Astrocyte (in vitro differentiated cells and primary cell): ENCODE results near the gene IGDCC3. TPM values are rescaled to one million over a fixed set of nuclear protein-coding genes. Genes with fewer than 3 reads are reported as not detected.

Experiments used
- DNase-seq: peaks from one replicate; pipeline ENCODE4 v3.0.0-alpha.2; 2010; ENCODE audit warnings: low read depth
- FAIRE-seq: peaks from 2 replicates; lab custom pipeline; 2011; peaks lifted over from hg19 to GRCh38; lab: Jason Lieb, UNC
- H2AFZ ChIP-seq: 2 replicates; pipeline ENCODE4 v1.6.0; 2012; ENCODE audit warnings: low read depth, low read length, inconsistent platforms
- H3K27ac ChIP-seq: 2 replicates; pipeline ENCODE4 v1.5.1; 2011; ENCODE audit warnings: low read depth, low read length, inconsistent platforms
- H3K27me3 ChIP-seq: 2 replicates; pipeline ENCODE4 v1.6.0; 2011; ENCODE audit warnings: low read length, inconsistent platforms; ENCODE audit not compliant: insufficient read depth
- H3K36me3 ChIP-seq: 2 replicates; pipeline ENCODE4 v1.5.1; 2011; ENCODE audit warnings: low read length, inconsistent platforms; ENCODE audit not compliant: insufficient read depth
- H3K4me1 ChIP-seq: 2 replicates; pipeline ENCODE4 v1.5.1; 2011; ENCODE audit warnings: low read length, inconsistent platforms; ENCODE audit not compliant: insufficient read depth
- H3K4me2 ChIP-seq: 2 replicates; pipeline ENCODE4 v1.6.0; 2012; ENCODE audit warnings: low read length, inconsistent platforms
- H3K4me3 ChIP-seq: 2 replicates; pipeline ENCODE4 v1.5.1; 2011; ENCODE audit warnings: low read depth, mild to moderate bottlenecking, low read length, inconsistent platforms; ENCODE audit not compliant: insufficient read depth
- H3K79me2 ChIP-seq: 2 replicates; pipeline ENCODE4 v1.6.0; 2012; ENCODE audit warnings: mild to moderate bottlenecking, low read length, inconsistent platforms; ENCODE audit not compliant: insufficient read depth
- H3K9ac ChIP-seq: 2 replicates; pipeline ENCODE4 v1.6.0; 2012; ENCODE audit warnings: mild to moderate bottlenecking, low read length, inconsistent platforms
- H3K9me3 ChIP-seq: 2 replicates; pipeline ENCODE4 v1.5.1; 2012; ENCODE audit warnings: low read depth, mild to moderate bottlenecking, low read length, inconsistent platforms; ENCODE audit not compliant: insufficient read depth
- H4K20me1 ChIP-seq: 2 replicates; pipeline ENCODE4 v1.6.0; 2012; ENCODE audit warnings: low read length, inconsistent platforms; ENCODE audit not compliant: insufficient read depth
- H3K27ac Mint-ChIP-seq: one replicate; pipeline ENCODE4 v1.8.0; 2021; ENCODE audit warnings: mild to moderate bottlenecking, mixed read lengths; ENCODE audit not compliant: unreplicated experiment
- H3K27me3 Mint-ChIP-seq: one replicate; pipeline ENCODE4 v1.8.0; 2021; ENCODE audit warnings: low read depth, mixed read lengths; ENCODE audit not compliant: unreplicated experiment
- H3K36me3 Mint-ChIP-seq: one replicate; pipeline ENCODE4 v1.8.0; 2021; ENCODE audit warnings: low read depth, mixed read lengths; ENCODE audit not compliant: unreplicated experiment
- H3K4me1 Mint-ChIP-seq: one replicate; pipeline ENCODE4 v1.8.0; 2021; ENCODE audit warnings: low read depth, mixed read lengths; ENCODE audit not compliant: unreplicated experiment
- H3K4me3 Mint-ChIP-seq: one replicate; pipeline ENCODE4 v1.8.0; 2021; ENCODE audit warnings: mild to moderate bottlenecking, moderate library complexity, mixed read lengths; ENCODE audit not compliant: unreplicated experiment
- H3K9me3 Mint-ChIP-seq: one replicate; pipeline ENCODE4 v1.8.0; 2021; ENCODE audit warnings: mild to moderate bottlenecking, mixed read lengths; ENCODE audit not compliant: unreplicated experiment
- EZH2 ChIP-seq: IDR thresholded peaks from 2 replicates; pipeline ENCODE4 v1.6.1; 2012; ENCODE audit warnings: mild to moderate bottlenecking, low read length, inconsistent platforms; ENCODE audit not compliant: insufficient read depth
- total RNA-seq: library from RNA; stranded (reverse); gene quantifications from 2 replicates; pipeline ENCODE4 v1.2.1, GENCODE V29; 2021
- TF ChIP-seq, protein P1 (sequence below): IDR thresholded peaks from 2 replicates; pipeline ENCODE4 v1.5.1; 2011; ENCODE audit warnings: low read depth, mild to moderate bottlenecking, inconsistent platforms, low read length, moderate library complexity; ENCODE audit not compliant: insufficient read depth

IGDCC3 gene
- total RNA-seq, 1 donor from 2014 or later, result 11.0 TPM

GRCh38 chr15:65396965-65397317, 19.1 kb upstream of the IGDCC3 start:
- Histone ChIP-seq H3K4me2 (peak overlapping the region; percentile 41), H2AFZ (no peak overlapping the region), H3K27me3 (peaks cover 13% of the 10 kb centered on the region), H3K9ac (no peak overlapping the region), H3K27ac (no peak overlapping the region), H3K79me2 (no peaks in the 10 kb centered on the region), H4K20me1 (peaks cover 13% of the 10 kb centered on the region), H3K9me3 (no peaks in the 10 kb centered on the region), H3K4me1 (peaks cover 5% of the 10 kb centered on the region), H3K36me3 (no peaks in the 10 kb centered on the region), H3K4me3 (no peak overlapping the region)
- no peak for FAIRE-seq
- no peak for DNase-seq
- no peak overlapping the region for H3K4me3 Mint-ChIP-seq
- TF ChIP-seq, protein P1, sequence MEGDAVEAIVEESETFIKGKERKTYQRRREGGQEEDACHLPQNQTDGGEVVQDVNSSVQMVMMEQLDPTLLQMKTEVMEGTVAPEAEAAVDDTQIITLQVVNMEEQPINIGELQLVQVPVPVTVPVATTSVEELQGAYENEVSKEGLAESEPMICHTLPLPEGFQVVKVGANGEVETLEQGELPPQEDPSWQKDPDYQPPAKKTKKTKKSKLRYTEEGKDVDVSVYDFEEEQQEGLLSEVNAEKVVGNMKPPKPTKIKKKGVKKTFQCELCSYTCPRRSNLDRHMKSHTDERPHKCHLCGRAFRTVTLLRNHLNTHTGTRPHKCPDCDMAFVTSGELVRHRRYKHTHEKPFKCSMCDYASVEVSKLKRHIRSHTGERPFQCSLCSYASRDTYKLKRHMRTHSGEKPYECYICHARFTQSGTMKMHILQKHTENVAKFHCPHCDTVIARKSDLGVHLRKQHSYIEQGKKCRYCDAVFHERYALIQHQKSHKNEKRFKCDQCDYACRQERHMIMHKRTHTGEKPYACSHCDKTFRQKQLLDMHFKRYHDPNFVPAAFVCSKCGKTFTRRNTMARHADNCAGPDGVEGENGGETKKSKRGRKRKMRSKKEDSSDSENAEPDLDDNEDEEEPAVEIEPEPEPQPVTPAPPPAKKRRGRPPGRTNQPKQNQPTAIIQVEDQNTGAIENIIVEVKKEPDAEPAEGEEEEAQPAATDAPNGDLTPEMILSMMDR, result no peak
- TF ChIP-seq EZH2, result no peak
- peaks cover 15% of the 10 kb centered on the region for H3K4me1 Mint-ChIP-seq
- peaks cover 22% of the 10 kb centered on the region for H3K36me3 Mint-ChIP-seq
- no peak overlapping the region for H3K27ac Mint-ChIP-seq
- H3K9me3 Mint-ChIP-seq, result no peaks in the 10 kb centered on the region
- H3K27me3 Mint-ChIP-seq, result peaks cover 15% of the 10 kb centered on the region

GRCh38 chr15:65396283-65396964, 18.6 kb upstream of the IGDCC3 start:
- Mint-ChIP-seq H3K27me3 (peaks cover 15% of the 10 kb centered on the region), H3K27ac (no peak overlapping the region), H3K4me1 (peaks cover 14% of the 10 kb centered on the region), H3K36me3 (peaks cover 26% of the 10 kb centered on the region), H3K4me3 (no peak overlapping the region), H3K9me3 (no peaks in the 10 kb centered on the region)
- Histone ChIP-seq H3K9ac (no peak overlapping the region), H3K9me3 (no peaks in the 10 kb centered on the region), H3K36me3 (no peaks in the 10 kb centered on the region), H3K4me1 (peaks cover 5% of the 10 kb centered on the region), H3K4me3 (no peak overlapping the region), H3K4me2 (peak overlapping the region; percentile 41), H4K20me1 (peaks cover 13% of the 10 kb centered on the region), H2AFZ (no peak overlapping the region), H3K27me3 (peaks cover 13% of the 10 kb centered on the region), H3K79me2 (no peaks in the 10 kb centered on the region), H3K27ac (no peak overlapping the region)
- no peak for DNase-seq
- FAIRE-seq, result no peak
- TF ChIP-seq, protein P1, result no peak
- TF ChIP-seq EZH2, result no peak

DNA sequence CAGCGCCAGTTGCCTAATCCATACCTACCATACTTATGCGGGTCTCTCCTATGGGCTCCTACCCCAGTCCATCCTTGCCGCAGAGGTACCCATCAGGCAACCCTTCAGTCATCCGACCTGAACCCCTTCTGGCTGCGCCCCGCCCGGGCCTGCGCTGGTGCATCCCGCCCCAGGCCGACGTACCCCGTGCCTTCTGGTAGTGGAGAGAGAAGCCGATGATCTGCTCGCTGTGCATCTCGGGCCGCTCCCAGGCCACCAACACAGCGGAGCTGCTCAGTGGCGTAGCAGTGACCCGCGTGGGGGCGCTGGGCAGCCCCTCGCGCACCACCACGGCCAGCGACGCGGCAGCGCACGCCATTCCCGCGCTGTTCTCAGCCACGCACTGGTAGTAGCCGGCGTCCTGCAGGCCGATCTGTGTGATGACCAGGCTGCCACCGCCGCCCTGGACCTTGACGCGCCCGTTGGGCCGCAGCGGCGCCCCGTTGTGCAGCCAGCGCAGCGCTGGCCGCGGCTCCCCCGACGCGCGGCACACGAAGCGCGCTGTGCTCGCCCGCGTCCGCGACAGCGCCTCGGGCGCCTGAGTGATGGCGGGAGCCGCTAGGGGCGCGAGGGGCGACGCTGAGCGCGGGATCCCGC, 17.9 kb upstream of the IGDCC3 start:
- H3K9me3 Mint-ChIP-seq, result no peaks in the 10 kb centered on the region
- DNase-seq, result no peak
- Histone ChIP-seq H3K4me2 (peak overlapping the region; percentile 73), H3K4me1 (no peaks in the 10 kb centered on the region), H3K4me3 (no peak overlapping the region), H3K9me3 (no peaks in the 10 kb centered on the region), H3K36me3 (no peaks in the 10 kb centered on the region), H4K20me1 (peaks cover 13% of the 10 kb centered on the region), H2AFZ (peak overlapping the region; percentile 71), H3K27ac (no peak overlapping the region), H3K79me2 (no peaks in the 10 kb centered on the region), H3K9ac (no peak overlapping the region), H3K27me3 (peaks cover 13% of the 10 kb centered on the region)
- peaks cover 28% of the 10 kb centered on the region for H3K36me3 Mint-ChIP-seq
- TF ChIP-seq, protein P1, result no peak
- peak; percentile 51 for TF ChIP-seq EZH2
- H3K4me1 Mint-ChIP-seq, result peaks cover 9% of the 10 kb centered on the region
- H3K4me3 Mint-ChIP-seq, result no peak overlapping the region
- no peak for FAIRE-seq
- no peak overlapping the region for H3K27ac Mint-ChIP-seq
- H3K27me3 Mint-ChIP-seq, result peaks cover 15% of the 10 kb centered on the region
